PC-9 (cell line): ENCODE data around the gene SCAMP1.

Source experiments
- CTCF ChIP-seq: fragments of 200-600 bp; sonication (generic); conservative IDR thresholded peaks from 2 replicates; pipeline ENCODE4 v1.6.1; 2017; ENCODE audit warnings: mixed run types, antibody characterized with exemption, mild to moderate bottlenecking, moderate library complexity
- EZH2 ChIP-seq: fragments of 200-600 bp; sonication (generic); IDR thresholded peaks from 2 replicates; pipeline ENCODE4 v1.8.0; 2017; ENCODE audit warnings: antibody characterized with exemption, low read depth

GRCh38 chr5:78405829-78406750, 45.7 kb downstream of the SCAMP1 start:
- no peak for TF ChIP-seq CTCF
- no peak for TF ChIP-seq EZH2
